Thyroid gland (tissue), 4 donors: ENCODE results near the gene HK2. TPM values are rescaled to one million over a fixed set of nuclear protein-coding genes. Genes with fewer than 3 reads are reported as not detected.

ENCODE experiments used
- DNase-seq, 2 donors: peaks; one replicate each; pipeline ENCODE4 v3.0.0-alpha.2; 2019
- H3K27ac ChIP-seq, 3 donors: fragments of 200-600 bp; sonication (generic); 1 replicate in 2 of 3; 2 replicates in 1 of 3; pipeline ENCODE4 v1.5.1; 2016 to 2019; ENCODE audit warnings: mild to moderate bottlenecking in 1 of 3, moderate library complexity in 1 of 3
- H3K27me3 ChIP-seq: fragments of 200-600 bp; sonication (generic); one replicate; pipeline ENCODE4 v1.5.1; 2019
- H3K36me3 ChIP-seq, 2 donors: fragments of 200-600 bp; sonication (generic); one replicate each; pipeline ENCODE4 v1.5.1; 2016 to 2019
- H3K4me1 ChIP-seq, 2 donors: fragments of 200-600 bp; sonication (generic); one replicate each; pipeline ENCODE4 v1.5.1; 2017 to 2019
- H3K4me3 ChIP-seq, 3 donors: fragments of 200-600 bp; sonication (generic); replicated peaks in 1 of 3; 1 replicate in 2 of 3; 2 replicates in 1 of 3; pipeline ENCODE4 v1.5.1; 2016; ENCODE audit warnings: mild to moderate bottlenecking in 1 of 3
- H3K9me3 ChIP-seq: fragments of 200-600 bp; sonication (generic); one replicate; pipeline ENCODE4 v1.5.1; 2017
- POLR2A ChIP-seq, 2 donors: fragments of 450-650 bp; IDR thresholded peaks; one replicate each; pipeline ENCODE4 v1.6.1; 2017; ENCODE audit warnings: antibody characterized with exemption in 2 of 2, mild to moderate bottlenecking in 2 of 2, moderate library complexity in 1 of 2
- WGBS, 2 donors: methylation state at CpG; one replicate each; pipeline ENCODE4 v1.1.5; 2017; 5-methylcytosine and 5-hydroxymethylcytosine counted together
- intact Hi-C: fragments of 100-400 bp; cut with DNase I; formaldehyde crosslinking; loops from one replicate; pipeline ENCODE4 v1.15.1; 2023
- total RNA-seq, 4 donors: library from RNA; depleted of rRNA; stranded (reverse); fragments of >200 nt; gene quantifications; one replicate each; pipeline ENCODE4 v1.2.3, GENCODE V29; 2016
- TF ChIP-seq, protein P1 (sequence below), 6 experiments: fragments of 200-600 bp in 3 of 6; fragments of 450-650 bp in 3 of 6; sonication (generic) in 3 of 6; IDR thresholded peaks; one replicate each; pipeline ENCODE4 v1.5.1; 2016 to 2019; ENCODE audit warnings: antibody characterized with exemption in 6 of 6, mild to moderate bottlenecking in 2 of 6, inconsistent platforms in 1 of 6, moderate library complexity in 1 of 6

The HK2 gene
- total RNA-seq, 4 donors from 2014 or later = 6.7 to 47.8 (median 26.9) TPM

DNA sequence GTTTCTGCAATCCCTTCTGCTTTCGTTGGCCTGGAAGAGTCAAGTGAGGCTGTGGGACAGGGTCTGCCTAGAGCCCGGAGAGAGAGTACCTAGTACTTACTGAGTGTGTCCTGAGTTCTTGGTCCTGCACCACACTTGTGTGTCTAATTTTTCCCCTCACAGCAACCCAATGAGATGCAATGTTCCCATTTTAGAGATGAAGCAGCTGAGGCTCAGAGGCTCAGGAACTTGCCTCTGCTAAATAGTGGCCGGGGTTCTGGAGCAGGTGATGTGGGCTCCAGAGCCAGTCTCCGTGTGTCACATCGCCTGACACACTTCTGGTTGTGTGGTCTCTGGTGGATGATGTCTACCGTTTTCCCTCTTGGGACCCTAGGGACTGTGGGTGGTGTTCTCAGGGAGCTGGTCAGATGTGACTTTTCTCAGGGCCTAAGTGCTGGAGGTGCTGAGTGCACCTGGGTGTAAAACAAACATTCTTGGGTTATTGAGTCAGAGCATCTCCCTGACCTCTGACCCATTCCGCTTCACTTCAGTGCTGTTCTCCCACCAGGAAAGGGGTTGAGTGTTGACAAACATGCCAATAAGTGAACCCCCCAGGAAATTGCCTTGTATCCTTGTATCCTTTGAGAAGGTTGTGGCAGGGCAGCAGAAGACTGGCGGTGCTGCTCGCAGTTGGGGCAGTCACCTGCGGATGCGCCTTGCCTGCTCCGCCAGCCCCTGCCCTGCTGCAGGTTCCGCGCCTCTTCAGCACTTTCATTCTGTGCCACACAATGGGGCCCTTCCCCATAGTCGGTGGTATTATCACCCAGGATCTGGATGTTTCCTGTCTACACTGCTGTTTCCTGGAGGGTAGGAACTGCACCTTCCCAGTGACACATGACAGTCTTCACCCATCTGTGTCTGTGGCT lies 32.1 kb downstream of the HK2 start:
- Histone ChIP-seq H3K4me3 (no peak overlapping the region), H3K36me3 (no peaks in the 10 kb centered on the region), H3K4me1 (peaks cover 0 to 3% of the 10 kb centered on the region in 2 donors), H3K27ac (no peak overlapping the region), H3K27me3 (no peaks in the 10 kb centered on the region), H3K9me3 (no peaks in the 10 kb centered on the region)
- DNase-seq = no peak
- 91% methylated on average over 14 to 15 of the region's 15 CpGs for WGBS, 2 donors
- TF ChIP-seq, protein P1, sequence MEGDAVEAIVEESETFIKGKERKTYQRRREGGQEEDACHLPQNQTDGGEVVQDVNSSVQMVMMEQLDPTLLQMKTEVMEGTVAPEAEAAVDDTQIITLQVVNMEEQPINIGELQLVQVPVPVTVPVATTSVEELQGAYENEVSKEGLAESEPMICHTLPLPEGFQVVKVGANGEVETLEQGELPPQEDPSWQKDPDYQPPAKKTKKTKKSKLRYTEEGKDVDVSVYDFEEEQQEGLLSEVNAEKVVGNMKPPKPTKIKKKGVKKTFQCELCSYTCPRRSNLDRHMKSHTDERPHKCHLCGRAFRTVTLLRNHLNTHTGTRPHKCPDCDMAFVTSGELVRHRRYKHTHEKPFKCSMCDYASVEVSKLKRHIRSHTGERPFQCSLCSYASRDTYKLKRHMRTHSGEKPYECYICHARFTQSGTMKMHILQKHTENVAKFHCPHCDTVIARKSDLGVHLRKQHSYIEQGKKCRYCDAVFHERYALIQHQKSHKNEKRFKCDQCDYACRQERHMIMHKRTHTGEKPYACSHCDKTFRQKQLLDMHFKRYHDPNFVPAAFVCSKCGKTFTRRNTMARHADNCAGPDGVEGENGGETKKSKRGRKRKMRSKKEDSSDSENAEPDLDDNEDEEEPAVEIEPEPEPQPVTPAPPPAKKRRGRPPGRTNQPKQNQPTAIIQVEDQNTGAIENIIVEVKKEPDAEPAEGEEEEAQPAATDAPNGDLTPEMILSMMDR (IDR thresholded peaks at IDR 0.05) = no peak
- intact Hi-C loops = no loop called here

DNA sequence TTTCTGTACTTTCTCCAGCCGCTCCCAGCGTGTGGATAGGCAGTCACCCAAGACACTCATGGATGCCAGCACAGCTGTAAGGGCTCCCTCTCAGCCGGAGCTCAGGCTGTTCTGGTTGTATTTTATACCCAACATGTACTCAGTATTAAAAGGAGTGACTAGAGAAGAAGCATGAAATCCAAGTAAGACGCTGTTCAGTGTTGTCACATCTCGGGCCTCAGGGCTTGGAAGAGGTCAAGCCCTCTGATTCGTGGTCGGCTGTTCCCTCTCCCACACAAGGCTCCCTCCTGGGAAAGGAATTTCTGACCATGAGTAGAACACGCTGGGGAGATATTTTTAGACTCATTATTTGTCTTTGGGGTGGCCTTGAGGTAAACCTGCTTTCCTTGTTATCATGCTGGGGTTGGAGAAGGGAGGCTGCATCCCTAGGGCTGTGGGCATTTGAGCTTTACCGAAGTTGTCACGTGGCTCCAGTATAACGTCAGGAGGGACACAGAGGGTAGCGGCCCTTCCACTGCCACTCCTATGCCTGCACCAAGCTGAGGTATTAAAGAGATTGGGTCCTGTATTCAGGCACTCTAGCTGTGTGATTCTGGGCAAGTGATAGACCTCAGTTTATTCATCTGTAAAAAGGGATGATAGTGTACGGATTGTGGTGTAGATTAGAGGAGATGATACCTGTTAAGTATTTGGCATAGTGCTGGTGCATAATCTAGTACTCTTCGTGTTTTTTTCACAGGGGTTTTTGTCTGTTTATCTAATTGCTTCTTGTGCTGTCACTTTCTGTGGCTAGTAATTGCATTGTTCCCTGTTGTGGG lies 34.1 kb downstream of the HK2 start:
- no peak for DNase-seq
- Histone ChIP-seq H3K4me1 (peaks cover 0 to 3% of the 10 kb centered on the region in 2 donors), H3K9me3 (no peaks in the 10 kb centered on the region), H3K27me3 (no peaks in the 10 kb centered on the region), H3K36me3 (no peaks in the 10 kb centered on the region), H3K4me3 (no peak overlapping the region), H3K27ac (no peak overlapping the region)
- no peak for TF ChIP-seq POLR2A (IDR thresholded peaks at IDR 0.05)
- TF ChIP-seq, protein P1 (IDR thresholded peaks at IDR 0.05) = no peak
- intact Hi-C loops = no loop called here
- 79 to 84% methylated on average over 14 of the region's 14 CpGs for WGBS, 2 donors

DNA sequence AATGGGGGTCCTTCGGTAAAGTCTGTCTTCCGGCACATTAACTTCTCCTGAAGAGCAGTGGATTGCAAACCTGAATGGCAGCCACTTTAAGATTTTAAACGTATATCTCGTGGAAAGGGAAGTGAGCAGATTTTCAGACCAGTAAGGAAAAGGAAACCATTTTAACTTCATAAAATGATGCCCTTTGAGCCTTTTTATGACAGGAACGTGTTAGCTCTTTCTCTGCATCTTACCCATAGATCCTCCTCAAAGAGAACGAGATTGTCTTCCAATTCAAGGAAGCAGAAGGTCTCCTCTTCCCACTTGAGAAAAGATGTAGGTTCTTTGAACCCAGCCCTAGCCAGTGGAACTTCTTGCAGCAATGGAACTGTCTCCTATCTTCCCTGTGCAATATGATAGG lies 35.6 kb downstream of the HK2 start:
- Histone ChIP-seq H3K27ac (no peak overlapping the region), H3K9me3 (no peaks in the 10 kb centered on the region), H3K4me1 (peaks cover 0 to 3% of the 10 kb centered on the region in 2 donors), H3K4me3 (no peak overlapping the region), H3K36me3 (no peaks in the 10 kb centered on the region), H3K27me3 (no peaks in the 10 kb centered on the region)
- no peak for DNase-seq
- 91 to 94% methylated on average over 6 of the region's 6 CpGs for WGBS, 2 donors
- intact Hi-C loops = no loop called here
- TF ChIP-seq, protein P1 (IDR thresholded peaks at IDR 0.05) = no peak
- no peak for TF ChIP-seq POLR2A (IDR thresholded peaks at IDR 0.05)

DNA sequence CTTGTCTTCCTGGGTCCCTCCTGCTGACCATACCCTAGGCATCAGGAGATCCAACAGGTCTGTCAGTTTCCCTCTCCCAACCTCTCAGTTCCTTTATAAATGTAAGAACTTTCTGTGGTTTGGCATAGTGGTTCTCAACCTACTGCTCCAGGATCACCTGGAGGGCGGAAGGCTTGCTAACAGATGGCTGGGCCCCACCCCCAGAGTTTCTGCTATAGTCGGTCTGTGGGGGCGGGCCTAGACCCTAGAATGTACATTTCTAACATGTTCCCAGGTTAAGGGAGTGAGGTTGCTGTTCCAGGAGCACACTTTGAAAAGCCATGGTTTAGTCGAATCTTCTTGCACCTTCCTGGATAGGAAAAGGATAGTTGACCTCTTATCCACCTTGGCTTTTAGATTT lies 37.0 kb downstream of the HK2 start:
- Histone ChIP-seq H3K4me1 (no peaks in the 10 kb centered on the region), H3K9me3 (no peaks in the 10 kb centered on the region), H3K36me3 (no peaks in the 10 kb centered on the region), H3K27ac (no peak overlapping the region), H3K27me3 (no peaks in the 10 kb centered on the region), H3K4me3 (no peak overlapping the region)
- intact Hi-C loops = no loop called here
- TF ChIP-seq, protein P1 (IDR thresholded peaks at IDR 0.05) = no peak
- no peak for TF ChIP-seq POLR2A (IDR thresholded peaks at IDR 0.05)
- 88 to 93% methylated on average over 4 of the region's 4 CpGs for WGBS, 2 donors
- no peak for DNase-seq

DNA sequence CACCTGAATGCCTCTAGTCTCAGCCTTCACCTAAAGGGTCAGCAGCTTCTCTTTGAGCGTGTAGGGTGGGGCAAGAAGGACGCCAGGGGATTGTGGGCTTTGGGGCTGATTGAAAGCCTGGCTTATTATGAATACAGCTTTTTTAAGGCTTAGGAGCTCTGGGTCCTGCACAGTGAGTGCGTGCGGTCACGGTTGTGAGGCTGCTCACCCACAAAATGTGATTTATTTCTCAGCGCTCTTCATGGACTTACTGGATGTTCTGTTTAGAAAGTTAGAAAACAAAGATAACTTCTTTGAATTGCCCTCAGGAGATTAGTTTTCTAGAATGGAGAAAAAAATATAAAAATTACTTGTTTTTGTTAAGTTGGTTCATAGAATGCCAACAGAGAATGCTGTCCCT lies 37.5 kb downstream of the HK2 start:
- no peaks in the 10 kb centered on the region for H3K27me3 ChIP-seq
- TF ChIP-seq, protein P1 (IDR thresholded peaks at IDR 0.05) = no peak
- no peak for TF ChIP-seq POLR2A (IDR thresholded peaks at IDR 0.05)
- DNase-seq = no peak
- H3K4me3 ChIP-seq = no peak overlapping the region
- WGBS, 2 donors = 91 to 94% methylated on average over 6 of the region's 6 CpGs
- H3K27ac ChIP-seq = no peak overlapping the region
- no peaks in the 10 kb centered on the region for H3K9me3 ChIP-seq
- intact Hi-C loops = no loop called here
- no peaks in the 10 kb centered on the region for H3K4me1 ChIP-seq
- H3K36me3 ChIP-seq = no peaks in the 10 kb centered on the region
